Subcutaneous abdominal adipose tissue (tissue), 5 donors: ENCODE data around the gene C19orf18.

Experiments
- H3K27ac ChIP-seq: one replicate; pipeline ENCODE4 v1.7.0; 2013; ENCODE audit warnings: low read depth, mild to moderate bottlenecking, inconsistent platforms, low read length, moderate library complexity
- H3K27me3 ChIP-seq, 5 donors: one replicate each; pipeline ENCODE4 v1.7.0; 2013; ENCODE audit warnings: low read length in 5 of 5, inconsistent platforms in 1 of 5; ENCODE audit not compliant: control insufficient read depth in 5 of 5, insufficient read depth in 4 of 5
- H3K36me3 ChIP-seq, 5 donors: one replicate each; pipeline ENCODE4 v1.7.0; 2013; ENCODE audit warnings: low read length in 5 of 5; ENCODE audit not compliant: control insufficient read depth in 5 of 5, insufficient read depth in 5 of 5
- H3K4me1 ChIP-seq, 5 donors: one replicate each; pipeline ENCODE4 v1.7.0; 2013; ENCODE audit warnings: low read length in 5 of 5, mild to moderate bottlenecking in 3 of 5, moderate library complexity in 1 of 5; ENCODE audit not compliant: control insufficient read depth in 5 of 5, insufficient read depth in 5 of 5
- H3K4me3 ChIP-seq, 5 donors: one replicate each; pipeline ENCODE4 v1.7.0; 2013; ENCODE audit warnings: low read length in 5 of 5, low read depth in 1 of 5
- H3K9ac ChIP-seq, 5 donors: one replicate each; pipeline ENCODE4 v1.7.0; 2013; ENCODE audit warnings: low read length in 5 of 5, mild to moderate bottlenecking in 4 of 5, moderate library complexity in 3 of 5
- H3K9me3 ChIP-seq, 5 donors: one replicate each; pipeline ENCODE4 v1.7.0; 2013; ENCODE audit warnings: low read length in 5 of 5; ENCODE audit not compliant: control insufficient read depth in 5 of 5
- donor health status: healthy.
- donor health status: healthy.
- donor health status: healthy.
- donor health status: healthy.
- donor health status: healthy.

C19orf18 gene

GRCh38 chr19:57949702-57950101, 24.6 kb downstream of the C19orf18 start:
- H3K27me3 ChIP-seq, result peaks cover 0 to 4% (median 0%) of the 10 kb centered on the region in 5 donors
- H3K36me3 ChIP-seq, result no peaks in the 10 kb centered on the region
- H3K9ac ChIP-seq, result no peak overlapping the region
- no peak overlapping the region for H3K27ac ChIP-seq
- H3K9me3 ChIP-seq, result peaks cover 2 to 48% (median 36%) of the 10 kb centered on the region in 5 donors
- no peak overlapping the region for H3K4me3 ChIP-seq
- H3K4me1 ChIP-seq, result peaks cover 4 to 21% (median 19%) of the 10 kb centered on the region in 5 donors

GRCh38 chr19:57949296-57949695, 25.0 kb downstream of the C19orf18 start:
- H3K4me3 ChIP-seq, result no peak overlapping the region
- peaks cover 0 to 4% (median 0%) of the 10 kb centered on the region in 5 donors for H3K27me3 ChIP-seq
- no peak overlapping the region for H3K9ac ChIP-seq
- peaks cover 0 to under 1% (median under 1%) of the 10 kb centered on the region in 5 donors for H3K36me3 ChIP-seq
- peaks cover 2 to 49% (median 37%) of the 10 kb centered on the region in 5 donors for H3K9me3 ChIP-seq
- H3K27ac ChIP-seq, result no peak overlapping the region
- H3K4me1 ChIP-seq, result peaks cover 4 to 21% (median 19%) of the 10 kb centered on the region in 5 donors

DNA sequence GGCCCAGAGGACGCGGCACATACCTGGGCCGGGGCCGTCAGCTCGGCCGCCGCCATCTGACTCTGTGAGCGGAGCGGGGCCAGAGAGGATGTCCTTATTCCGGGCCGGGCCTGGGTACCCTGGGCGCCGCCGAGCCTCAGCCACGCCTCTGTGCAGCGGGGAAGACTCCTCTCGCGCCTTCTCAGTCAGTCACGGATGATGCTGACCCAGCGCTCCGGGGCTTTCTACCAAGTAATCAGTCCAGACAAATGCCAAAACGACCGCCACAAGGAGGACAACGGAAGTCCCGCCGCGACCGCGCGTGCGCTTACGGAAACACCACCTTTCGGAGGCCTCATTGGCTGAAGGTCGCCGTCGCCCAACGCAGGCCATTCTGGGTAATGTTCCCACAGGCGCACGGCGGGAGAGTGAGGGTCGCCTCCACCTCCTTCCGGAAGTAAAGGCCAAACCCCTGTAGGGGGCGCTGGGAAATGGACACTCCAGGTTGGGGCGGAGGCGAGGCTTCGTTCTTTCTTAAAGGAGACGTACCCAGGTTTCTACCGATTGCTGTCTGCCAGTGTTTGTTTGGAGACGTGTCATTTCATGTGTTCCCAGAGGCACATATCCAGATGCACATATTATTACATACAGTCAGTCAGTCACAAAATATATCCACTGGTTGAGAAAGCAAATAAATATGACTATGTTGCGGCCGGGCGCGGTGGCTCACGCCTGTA, 26.8 kb downstream of the C19orf18 start, which contains the start of gene ZNF256:
TSS of gene ZNF256 (minus strand) at position 288 of the 716 bp plus-strand sequence. CDS start at position 56, 232 bp downstream.
- H3K4me3 ChIP-seq, result peak within 1 kb of the TSS; percentile 81 to 93 (median 88)
- H3K9ac ChIP-seq, result peak within 1 kb of the TSS; percentile 35 to 93 (median 86)
- H3K27me3 ChIP-seq, result peaks cover 0 to 3% (median 0%) of the 10 kb centered on the region in 5 donors
- peak within 1 kb of the TSS; percentile 69 for H3K27ac ChIP-seq
- H3K36me3 ChIP-seq, result peaks cover 5 to 18% (median 18%) of the 10 kb centered on the region in 5 donors
- peaks cover 4 to 21% (median 19%) of the 10 kb centered on the region in 5 donors for H3K4me1 ChIP-seq
- peaks cover 17 to 53% (median 42%) of the 10 kb centered on the region in 5 donors for H3K9me3 ChIP-seq

DNA sequence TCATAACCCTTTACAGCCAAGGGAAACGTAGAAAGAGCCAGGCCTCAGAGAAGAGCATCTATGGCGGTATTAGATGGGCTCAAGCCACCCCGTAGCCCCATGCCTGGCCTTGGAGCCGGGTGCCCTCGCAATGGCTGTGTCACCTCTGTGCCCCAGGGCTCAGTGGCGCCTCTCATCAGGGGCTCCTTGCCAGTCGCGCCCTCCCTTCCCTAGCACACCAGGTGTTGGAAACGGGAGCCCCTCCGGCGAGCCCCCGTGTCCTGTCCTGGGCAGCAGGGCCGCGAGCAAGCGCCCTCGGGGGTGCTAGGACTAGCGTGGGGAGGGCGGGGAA, 27.3 kb downstream of the C19orf18 start:
- peaks cover 0 to 3% (median 0%) of the 10 kb centered on the region in 5 donors for H3K27me3 ChIP-seq
- H3K4me1 ChIP-seq, result peaks cover 4 to 21% (median 19%) of the 10 kb centered on the region in 5 donors
- peaks cover 23 to 59% (median 47%) of the 10 kb centered on the region in 5 donors for H3K9me3 ChIP-seq
- H3K36me3 ChIP-seq, result peaks cover 9 to 23% (median 23%) of the 10 kb centered on the region in 5 donors
- H3K9ac ChIP-seq, result peak overlapping the region; percentile 35 to 93 (median 86)
- H3K4me3 ChIP-seq, result peak overlapping the region; percentile 81 to 93 (median 88)
- H3K27ac ChIP-seq, result peak overlapping the region; percentile 69

DNA sequence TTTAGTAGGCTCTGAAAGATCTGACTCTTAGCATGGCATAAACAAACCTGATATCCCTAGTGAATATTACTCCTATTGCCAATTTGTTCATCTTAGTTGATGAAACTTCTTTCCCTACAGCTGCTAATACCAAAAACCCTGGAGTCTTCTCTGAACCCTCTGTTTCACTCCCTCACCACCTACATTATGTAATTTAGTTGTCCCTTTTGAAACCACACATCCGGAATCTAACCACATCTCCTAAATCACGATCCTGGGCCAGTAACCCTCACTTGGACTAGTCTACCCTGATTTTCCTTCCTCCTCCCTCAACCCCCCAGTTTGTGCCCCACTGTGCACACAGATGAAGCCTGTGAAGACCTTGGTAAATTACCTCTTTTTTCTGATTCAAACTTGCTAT, 28.0 kb downstream of the C19orf18 start:
- no peak overlapping the region for H3K9ac ChIP-seq
- peak overlapping the region; percentile 81 to 93 (median 88) for H3K4me3 ChIP-seq
- peaks cover 11 to 21% (median 19%) of the 10 kb centered on the region in 5 donors for H3K4me1 ChIP-seq
- no peak overlapping the region for H3K27ac ChIP-seq
- peaks cover 16 to 30% (median 30%) of the 10 kb centered on the region in 5 donors for H3K36me3 ChIP-seq
- H3K9me3 ChIP-seq, result peaks cover 28 to 65% (median 51%) of the 10 kb centered on the region in 5 donors
- peaks cover 0 to 3% (median 0%) of the 10 kb centered on the region in 5 donors for H3K27me3 ChIP-seq

DNA sequence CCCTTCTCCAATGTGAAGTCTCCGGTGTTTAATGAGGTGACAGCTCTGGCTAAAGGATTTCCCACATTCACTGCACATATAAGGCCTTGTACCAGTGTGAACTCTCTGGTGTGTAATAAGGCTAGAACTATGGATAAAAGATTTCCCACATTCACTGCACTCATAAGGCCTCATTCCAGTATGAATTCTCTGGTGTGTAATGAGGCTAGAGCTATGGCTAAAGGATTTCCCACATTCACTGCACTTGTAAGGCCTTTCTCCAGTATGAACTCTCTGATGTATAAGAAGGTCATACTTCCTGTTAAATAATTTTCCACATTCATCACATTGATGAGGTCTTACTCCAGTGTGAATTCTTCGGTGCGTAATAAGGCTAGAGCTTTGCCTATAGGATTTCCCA, 32.7 kb downstream of the C19orf18 start:
- Histone ChIP-seq H3K9ac (peak overlapping the region in 1 of 5 donors; percentile 57), H3K9me3 (peaks cover 37 to 67% (median 55%) of the 10 kb centered on the region in 5 donors), H3K27ac (no peak overlapping the region), H3K4me3 (peak overlapping the region in 4 of 5 donors; percentile 32 to 44 (median 40)), H3K36me3 (peaks cover 26 to 43% (median 38%) of the 10 kb centered on the region in 5 donors), H3K27me3 (peaks cover 0 to 2% (median 0%) of the 10 kb centered on the region in 5 donors), H3K4me1 (peaks cover 7 to 11% (median 8%) of the 10 kb centered on the region in 5 donors)

- H3K4me3 ChIP-seq, result peak overlapping the region in 3 of 5 donors; percentile 79 to 86 (median 84)
- H3K36me3 ChIP-seq, result peaks cover 2 to 15% (median 4%) of the 10 kb centered on the region in 5 donors
- H3K9me3 ChIP-seq, result peaks cover 7 to 54% (median 37%) of the 10 kb centered on the region in 5 donors
- peaks cover 0 to 13% (median 11%) of the 10 kb centered on the region in 5 donors for H3K4me1 ChIP-seq
- H3K9ac ChIP-seq, result no peak overlapping the region
- H3K27ac ChIP-seq, result no peak overlapping the region
- H3K27me3 ChIP-seq, result no peaks in the 10 kb centered on the region
Measured at GRCh38 chr19:57935731-57936130, 38.6 kb downstream of the C19orf18 start.

GRCh38 chr19:57934820-57935665, 39.3 kb downstream of the C19orf18 start, which contains the start of gene ZNF418:
ZNF418 (minus strand) TSS chr19:57935402; CDS start chr19:57933822, 1,580 bp downstream.
- Histone ChIP-seq H3K27ac (no peak within 1 kb of the TSS), H3K36me3 (peaks cover 0 to 14% (median under 1%) of the 10 kb centered on the region in 5 donors), H3K27me3 (no peaks in the 10 kb centered on the region), H3K9me3 (peaks cover 6 to 56% (median 35%) of the 10 kb centered on the region in 5 donors), H3K9ac (peak within 1 kb of the TSS; percentile 38 to 90 (median 81)), H3K4me1 (peaks cover 0 to 13% (median 11%) of the 10 kb centered on the region in 5 donors), H3K4me3 (peak within 1 kb of the TSS; percentile 79 to 95 (median 86))

GRCh38 chr19:57927587-57927986, 46.7 kb downstream of the C19orf18 start:
- Histone ChIP-seq H3K4me1 (peaks cover 0 to 15% (median 0%) of the 10 kb centered on the region in 5 donors), H3K27me3 (no peaks in the 10 kb centered on the region), H3K9ac (no peak overlapping the region), H3K36me3 (peaks cover 20 to 48% (median 27%) of the 10 kb centered on the region in 5 donors), H3K27ac (no peak overlapping the region), H3K4me3 (peak overlapping the region in 4 of 5 donors; percentile 28 to 36 (median 33)), H3K9me3 (peaks cover 34 to 66% (median 59%) of the 10 kb centered on the region in 5 donors)
